ENCODE results near the gene G3BP2.

G3BP2 gene

DNA sequence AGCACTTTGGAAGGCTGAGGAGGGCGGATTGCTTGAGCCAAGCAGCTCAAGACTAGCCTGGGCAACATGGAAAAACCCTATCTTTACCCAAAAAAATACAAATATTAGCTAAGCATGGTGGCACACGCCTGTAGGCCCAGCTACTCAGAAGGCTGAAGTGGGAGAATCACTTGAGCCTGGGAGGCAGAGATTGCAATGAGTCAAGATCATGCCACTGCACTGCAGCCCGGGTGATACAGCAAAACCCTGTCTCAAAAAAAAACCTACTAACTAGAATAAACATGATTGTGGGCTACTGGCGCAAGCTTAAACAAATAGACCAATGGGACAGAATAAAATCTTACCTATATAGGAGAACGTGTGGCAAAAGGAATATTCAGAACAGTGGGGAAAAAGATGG, 50.2 kb downstream of the G3BP2 start:
- H3K4me3 ChIP-seq (ENCODE audit: low read depth, low read length), result no peak overlapping the region
- TF ChIP-seq, protein P1, sequence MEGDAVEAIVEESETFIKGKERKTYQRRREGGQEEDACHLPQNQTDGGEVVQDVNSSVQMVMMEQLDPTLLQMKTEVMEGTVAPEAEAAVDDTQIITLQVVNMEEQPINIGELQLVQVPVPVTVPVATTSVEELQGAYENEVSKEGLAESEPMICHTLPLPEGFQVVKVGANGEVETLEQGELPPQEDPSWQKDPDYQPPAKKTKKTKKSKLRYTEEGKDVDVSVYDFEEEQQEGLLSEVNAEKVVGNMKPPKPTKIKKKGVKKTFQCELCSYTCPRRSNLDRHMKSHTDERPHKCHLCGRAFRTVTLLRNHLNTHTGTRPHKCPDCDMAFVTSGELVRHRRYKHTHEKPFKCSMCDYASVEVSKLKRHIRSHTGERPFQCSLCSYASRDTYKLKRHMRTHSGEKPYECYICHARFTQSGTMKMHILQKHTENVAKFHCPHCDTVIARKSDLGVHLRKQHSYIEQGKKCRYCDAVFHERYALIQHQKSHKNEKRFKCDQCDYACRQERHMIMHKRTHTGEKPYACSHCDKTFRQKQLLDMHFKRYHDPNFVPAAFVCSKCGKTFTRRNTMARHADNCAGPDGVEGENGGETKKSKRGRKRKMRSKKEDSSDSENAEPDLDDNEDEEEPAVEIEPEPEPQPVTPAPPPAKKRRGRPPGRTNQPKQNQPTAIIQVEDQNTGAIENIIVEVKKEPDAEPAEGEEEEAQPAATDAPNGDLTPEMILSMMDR (IDR thresholded peaks at IDR 0.05; ENCODE audit: low read depth, low read length, missing control alignments), result no peak
- in situ Hi-C loops (cut with HindIII; ENCODE audit: low sequenced_read_pairs), result no loop called here
- DNase-seq (ENCODE audit: low read depth), result no peak

DNA sequence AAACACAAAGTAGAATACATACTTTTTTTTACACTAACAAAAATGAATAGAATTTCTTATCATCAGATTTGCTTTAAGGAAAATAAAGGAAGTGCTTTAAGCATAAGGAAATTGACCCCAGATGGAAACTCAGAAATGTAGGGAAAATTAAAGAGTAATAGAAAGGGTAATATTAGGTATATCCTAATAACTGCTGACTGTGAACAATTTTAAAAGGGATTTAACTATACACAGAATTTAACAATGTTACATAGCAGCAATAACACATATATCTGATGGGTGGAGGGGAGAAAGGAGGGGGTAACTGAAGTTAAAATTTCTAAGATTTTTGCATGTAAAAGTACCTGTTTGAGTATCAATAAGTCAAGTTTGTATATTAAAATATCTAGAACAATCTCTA, 51.5 kb downstream of the G3BP2 start:
- TF ChIP-seq, protein P1 (IDR thresholded peaks at IDR 0.05; ENCODE audit: low read depth, low read length, missing control alignments), result no peak
- H3K4me3 ChIP-seq (ENCODE audit: low read depth, low read length), result no peak overlapping the region
- no peak for DNase-seq (ENCODE audit: low read depth)
- in situ Hi-C loops (cut with HindIII; ENCODE audit: low sequenced_read_pairs), result no loop called here

DNA sequence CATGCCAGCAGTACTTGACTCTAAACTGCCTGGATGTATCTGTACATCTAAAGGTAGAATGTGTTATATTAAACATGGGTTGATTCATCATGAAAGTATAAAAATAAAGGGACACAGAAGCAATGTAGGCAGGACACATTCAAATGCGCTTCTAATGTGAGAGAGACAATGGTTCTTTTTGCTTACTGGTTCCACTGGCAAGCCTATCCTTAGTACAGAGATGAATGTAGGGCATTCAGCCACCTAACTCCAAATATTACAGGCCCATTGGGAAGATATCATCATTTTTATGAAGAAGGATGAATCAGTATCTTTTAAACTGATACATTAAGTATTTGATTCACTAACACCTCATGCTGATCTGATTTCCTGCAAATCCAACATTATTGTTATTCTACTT, 60.9 kb downstream of the G3BP2 start:
- H3K4me3 ChIP-seq (ENCODE audit: low read depth, low read length), result no peak overlapping the region
- DNase-seq (ENCODE audit: low read depth), result no peak
- TF ChIP-seq, protein P1 (IDR thresholded peaks at IDR 0.05; ENCODE audit: low read depth, low read length, missing control alignments), result no peak
- in situ Hi-C loops (cut with HindIII; ENCODE audit: low sequenced_read_pairs), result no loop called here

DNA sequence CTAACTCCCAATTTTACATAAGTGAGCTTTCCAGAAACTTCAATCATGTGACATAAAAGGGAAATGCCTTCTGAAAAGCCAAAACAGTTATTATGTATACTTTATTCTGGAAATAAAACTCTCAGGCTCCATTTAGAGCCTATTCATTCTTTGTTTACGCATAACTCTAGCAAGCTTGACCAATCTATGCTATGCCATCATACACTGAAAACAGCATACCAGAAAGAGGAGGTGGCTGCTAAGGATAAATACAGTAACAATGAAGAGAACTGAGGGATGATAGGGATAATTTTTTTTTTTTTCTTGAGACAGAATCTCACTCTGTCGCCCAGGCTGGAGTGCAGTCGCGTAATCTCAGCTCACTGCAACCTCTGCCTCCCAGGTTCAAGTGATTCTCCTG, 67.3 kb downstream of the G3BP2 start:
- DNase-seq (ENCODE audit: low read depth), result no peak
- TF ChIP-seq, protein P1 (IDR thresholded peaks at IDR 0.05; ENCODE audit: low read depth, low read length, missing control alignments), result no peak
- H3K4me3 ChIP-seq (ENCODE audit: low read depth, low read length), result no peak overlapping the region
- in situ Hi-C loops (cut with HindIII; ENCODE audit: low sequenced_read_pairs), result no loop called here

DNA sequence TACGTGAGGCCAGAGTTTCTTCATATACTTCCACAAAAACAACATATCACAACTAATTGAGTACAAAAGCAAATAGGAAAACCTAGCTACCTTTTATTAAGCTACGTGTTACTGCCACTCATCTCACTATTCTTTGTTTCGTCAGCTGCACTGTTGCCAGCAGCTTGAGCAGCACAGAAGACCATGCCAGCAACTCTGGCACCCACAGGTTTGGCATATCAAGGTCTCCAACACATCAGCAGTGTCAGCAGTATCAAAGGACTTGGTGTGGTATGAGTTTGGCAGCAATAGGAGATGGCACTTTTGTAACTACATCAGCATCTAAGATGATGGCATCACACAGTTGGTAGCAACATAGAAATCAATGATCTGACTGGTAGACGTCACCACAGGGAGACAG, 73.6 kb downstream of the G3BP2 start:
- in situ Hi-C loops (cut with HindIII; ENCODE audit: low sequenced_read_pairs), result no loop called here
- no peak overlapping the region for H3K4me3 ChIP-seq (ENCODE audit: low read depth, low read length)
- no peak for DNase-seq (ENCODE audit: low read depth)
- TF ChIP-seq, protein P1 (IDR thresholded peaks at IDR 0.05; ENCODE audit: low read depth, low read length, missing control alignments), result no peak

DNA sequence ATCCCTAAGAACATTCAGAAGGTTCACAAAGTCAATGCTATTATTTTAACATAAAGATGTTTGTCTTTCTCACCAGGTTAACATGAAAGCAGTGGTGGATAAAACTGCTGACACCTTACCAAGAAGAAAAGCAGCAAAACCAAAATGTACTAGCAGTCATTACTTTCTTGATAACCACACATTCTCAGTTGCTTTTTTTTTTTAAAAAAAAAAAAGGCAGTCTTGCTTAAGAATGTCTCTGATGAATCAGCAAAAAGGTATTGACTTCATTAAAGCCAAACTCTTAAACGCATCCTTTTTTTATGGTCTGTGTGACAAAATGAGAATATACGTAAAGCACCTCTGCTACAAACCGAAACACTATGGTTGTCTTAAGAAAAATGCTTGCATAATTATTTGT, 74.8 kb downstream of the G3BP2 start:
- DNase-seq (ENCODE audit: low read depth), result peak; percentile 19
- no peak overlapping the region for H3K4me3 ChIP-seq (ENCODE audit: low read depth, low read length)
- in situ Hi-C loops (cut with HindIII; ENCODE audit: low sequenced_read_pairs), result no loop called here
- TF ChIP-seq, protein P1 (IDR thresholded peaks at IDR 0.05; ENCODE audit: low read depth, low read length, missing control alignments), result no peak

DNA sequence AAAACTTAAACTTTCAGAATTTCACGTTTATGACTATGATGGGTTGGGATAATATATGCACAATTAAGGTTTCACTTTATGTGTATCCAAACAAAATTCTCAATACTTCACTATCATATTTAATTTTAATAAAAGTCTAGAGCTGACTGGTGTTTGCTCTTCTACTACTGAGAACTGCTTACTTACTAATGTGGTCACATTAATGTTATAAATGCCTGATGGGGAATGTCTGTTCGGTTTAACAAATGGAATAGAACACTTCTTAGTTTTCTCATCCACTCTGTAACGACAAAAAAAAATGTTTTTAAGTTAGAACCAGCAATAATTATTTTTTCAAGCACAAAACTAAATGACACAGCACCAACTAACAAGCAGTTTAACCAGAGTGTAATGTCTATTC, 77.2 kb downstream of the G3BP2 start:
- TF ChIP-seq, protein P1 (IDR thresholded peaks at IDR 0.05; ENCODE audit: low read depth, low read length, missing control alignments), result no peak
- H3K4me3 ChIP-seq (ENCODE audit: low read depth, low read length), result no peak overlapping the region
- DNase-seq (ENCODE audit: low read depth), result no peak
- in situ Hi-C loops (cut with HindIII; ENCODE audit: low sequenced_read_pairs), result no loop called here
